HCT116 (cell line): Measurements from ENCODE around the gene SPP2.

Experiments used
- JUND ChIP-seq: IDR thresholded peaks from 2 replicates; pipeline ENCODE4 v1.6.1; 2012
- RAD21 ChIP-seq: IDR thresholded peaks from 2 replicates; pipeline ENCODE4 v1.6.1; 2012; ENCODE audit warnings: low read depth, mild to moderate bottlenecking
- SIN3A ChIP-seq: IDR thresholded peaks from 2 replicates; pipeline ENCODE4 v1.6.1; 2012; ENCODE audit warnings: low read depth

DNA sequence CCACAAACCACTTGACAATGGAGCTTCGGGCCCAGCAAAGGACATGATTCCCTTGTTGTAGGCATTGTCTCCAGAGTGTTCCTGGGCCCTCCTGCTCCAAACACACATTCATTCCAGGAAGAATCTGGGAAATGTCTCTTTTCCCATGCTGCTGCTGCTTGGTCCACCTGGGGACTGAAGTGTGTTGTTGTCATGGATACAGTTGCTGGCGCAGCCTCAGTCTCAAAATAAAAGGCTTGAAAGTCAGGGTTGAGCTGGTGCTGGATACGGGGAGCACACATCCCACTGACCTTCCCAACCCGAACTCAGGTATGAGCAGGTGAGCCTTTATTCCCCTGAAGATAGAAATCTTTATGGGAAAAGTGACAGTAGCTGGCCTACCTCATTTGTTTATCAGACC is 30.6 kb upstream of the SPP2 start:
- TF ChIP-seq SIN3A (no peak), RAD21 (no peak), JUND (no peak)
